Kidney epithelial cell (primary cell): ENCODE measurements around the gene ZMIZ1. TPM values are rescaled to one million over a fixed set of nuclear protein-coding genes. Genes with fewer than 3 reads are reported as not detected.

Experiments
- DNase-seq: peaks from one replicate; pipeline ENCODE4 v3.0.0-alpha.2; 2010; ENCODE audit warnings: low read depth
- H3K27me3 ChIP-seq: 2 replicates; pipeline ENCODE4 v1.6.0; 2011; ENCODE audit warnings: low read length; ENCODE audit not compliant: control insufficient read depth, insufficient read depth
- H3K36me3 ChIP-seq: 2 replicates; pipeline ENCODE4 v1.5.1; 2011; ENCODE audit warnings: low read length; ENCODE audit not compliant: control insufficient read depth, insufficient read depth
- H3K4me3 ChIP-seq: 2 replicates; pipeline ENCODE4 v1.5.1; 2011; ENCODE audit warnings: low read depth, mild to moderate bottlenecking, control low read depth, low read length
- total RNA-seq: library from RNA; depleted of rRNA; stranded (reverse); fragments of >200 nt; gene quantifications from 2 replicates; pipeline ENCODE4 v1.2.3, GENCODE V29; 2015
- TF ChIP-seq, protein P1 (sequence below): IDR thresholded peaks from 2 replicates; pipeline ENCODE4 v1.5.1; 2011; ENCODE audit warnings: mild to moderate bottlenecking, moderate library complexity, low read length, control low read depth, inconsistent platforms; ENCODE audit not compliant: insufficient read depth, poor library complexity, severe bottlenecking

The ZMIZ1 gene
- total RNA-seq, 1 donor from 2014 or later = 57.5 TPM

DNA sequence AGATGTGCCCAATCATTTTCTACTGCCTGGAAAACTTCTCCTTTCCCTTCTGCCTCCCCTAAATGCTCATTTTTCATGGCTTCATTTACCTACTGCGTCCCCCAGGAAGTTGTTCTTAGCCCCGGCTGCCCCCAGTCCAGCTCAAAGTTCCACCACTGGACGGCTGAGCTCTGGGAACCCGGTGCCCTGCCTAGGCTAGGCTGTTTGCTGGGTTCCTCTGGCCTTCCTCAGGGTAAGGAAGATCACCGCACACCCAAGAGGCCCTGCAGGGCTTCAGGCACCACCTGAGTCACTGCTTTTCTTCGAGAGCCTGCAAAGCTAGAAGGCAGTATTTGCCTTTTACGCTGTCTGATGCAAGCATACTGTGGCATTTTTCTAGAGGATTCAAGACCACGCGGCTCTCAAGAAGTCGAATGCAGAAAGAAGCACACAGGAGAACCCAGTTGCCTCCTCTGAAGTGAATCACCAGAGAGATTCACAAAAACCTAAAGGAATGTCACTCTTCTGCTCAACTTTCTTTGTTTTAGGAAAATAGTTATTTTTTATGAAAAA is 46.7 kb upstream of the ZMIZ1 start:
- Histone ChIP-seq H3K27me3 (peaks cover 3% of the 10 kb centered on the region), H3K36me3 (no peaks in the 10 kb centered on the region), H3K4me3 (no peak overlapping the region)
- DNase-seq = no peak
- TF ChIP-seq, protein P1, sequence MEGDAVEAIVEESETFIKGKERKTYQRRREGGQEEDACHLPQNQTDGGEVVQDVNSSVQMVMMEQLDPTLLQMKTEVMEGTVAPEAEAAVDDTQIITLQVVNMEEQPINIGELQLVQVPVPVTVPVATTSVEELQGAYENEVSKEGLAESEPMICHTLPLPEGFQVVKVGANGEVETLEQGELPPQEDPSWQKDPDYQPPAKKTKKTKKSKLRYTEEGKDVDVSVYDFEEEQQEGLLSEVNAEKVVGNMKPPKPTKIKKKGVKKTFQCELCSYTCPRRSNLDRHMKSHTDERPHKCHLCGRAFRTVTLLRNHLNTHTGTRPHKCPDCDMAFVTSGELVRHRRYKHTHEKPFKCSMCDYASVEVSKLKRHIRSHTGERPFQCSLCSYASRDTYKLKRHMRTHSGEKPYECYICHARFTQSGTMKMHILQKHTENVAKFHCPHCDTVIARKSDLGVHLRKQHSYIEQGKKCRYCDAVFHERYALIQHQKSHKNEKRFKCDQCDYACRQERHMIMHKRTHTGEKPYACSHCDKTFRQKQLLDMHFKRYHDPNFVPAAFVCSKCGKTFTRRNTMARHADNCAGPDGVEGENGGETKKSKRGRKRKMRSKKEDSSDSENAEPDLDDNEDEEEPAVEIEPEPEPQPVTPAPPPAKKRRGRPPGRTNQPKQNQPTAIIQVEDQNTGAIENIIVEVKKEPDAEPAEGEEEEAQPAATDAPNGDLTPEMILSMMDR = no peak

GRCh38 chr10:79022565-79023230 is 46.1 kb upstream of the ZMIZ1 start:
- peaks cover 3% of the 10 kb centered on the region for H3K27me3 ChIP-seq
- no peak for DNase-seq
- TF ChIP-seq, protein P1 = no peak
- no peak overlapping the region for H3K4me3 ChIP-seq
- no peaks in the 10 kb centered on the region for H3K36me3 ChIP-seq

DNA sequence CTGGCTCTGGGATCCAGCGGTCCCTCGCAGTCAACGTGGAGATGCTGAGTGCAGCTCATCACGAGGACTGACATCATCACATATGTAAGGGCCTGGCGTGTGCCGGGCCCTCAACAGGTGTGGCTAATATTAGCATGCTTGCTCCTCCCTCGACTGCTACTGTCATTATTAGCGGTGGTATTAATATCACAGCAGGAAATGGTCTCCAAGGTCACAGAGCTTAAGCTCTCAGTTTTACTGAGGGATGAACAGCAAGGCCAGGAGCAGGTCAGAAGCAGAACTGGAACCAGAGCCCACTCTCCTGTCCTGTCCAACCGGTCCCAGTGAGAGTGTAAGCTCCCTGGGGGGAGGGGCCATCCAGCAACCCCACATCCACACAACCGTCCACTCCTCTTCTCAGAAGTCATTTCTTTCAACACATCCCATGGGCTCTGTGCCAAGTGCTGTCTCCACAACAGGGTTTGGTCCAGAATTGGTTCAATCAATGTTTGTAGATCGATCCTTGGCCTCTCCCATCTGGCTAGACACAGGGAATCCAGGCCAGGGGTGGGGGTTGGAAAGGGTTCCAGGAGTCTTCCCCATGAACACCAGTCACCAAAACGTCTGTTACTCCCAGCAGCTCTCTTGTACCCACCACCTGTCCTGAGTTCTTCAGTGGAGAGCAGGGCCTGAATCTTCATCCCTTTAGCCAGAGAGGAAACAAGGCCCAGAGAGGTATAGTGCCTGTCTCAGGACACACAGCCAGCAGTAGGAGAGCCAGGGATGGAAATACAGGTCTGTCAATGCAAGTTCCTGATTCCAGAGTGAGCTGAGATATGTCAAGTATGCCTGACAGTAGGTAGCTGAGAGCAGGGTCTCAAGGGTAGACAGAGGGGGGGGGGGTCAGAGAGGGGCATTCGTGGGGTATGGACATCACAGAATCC is 45.3 kb upstream of the ZMIZ1 start:
- peaks cover 3% of the 10 kb centered on the region for H3K27me3 ChIP-seq
- TF ChIP-seq, protein P1 = no peak
- DNase-seq = no peak
- H3K4me3 ChIP-seq = no peak overlapping the region
- no peaks in the 10 kb centered on the region for H3K36me3 ChIP-seq

DNA sequence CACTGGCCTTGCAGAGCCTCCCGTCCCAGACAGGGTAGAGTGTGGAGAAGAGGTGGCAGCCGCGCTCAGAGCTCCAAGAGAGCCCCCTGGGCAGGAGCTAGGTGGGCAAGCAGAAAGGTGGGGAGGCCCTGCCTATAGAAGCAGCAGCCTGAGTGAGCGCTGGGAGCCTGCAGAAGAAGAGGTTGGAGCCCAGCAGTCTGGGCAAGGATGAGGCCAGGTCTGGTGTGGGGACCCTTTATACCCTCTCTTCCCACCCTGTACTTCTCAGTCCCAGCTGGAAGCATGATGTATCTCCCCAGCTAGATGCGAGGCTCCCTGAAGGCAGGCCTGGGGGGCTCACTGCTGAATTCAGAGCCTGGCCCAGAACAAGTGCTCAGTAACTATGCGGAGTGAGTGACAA is 44.5 kb upstream of the ZMIZ1 start:
- DNase-seq = no peak
- TF ChIP-seq, protein P1 = no peak
- Histone ChIP-seq H3K4me3 (no peak overlapping the region), H3K36me3 (no peaks in the 10 kb centered on the region), H3K27me3 (peaks cover 3% of the 10 kb centered on the region)

DNA sequence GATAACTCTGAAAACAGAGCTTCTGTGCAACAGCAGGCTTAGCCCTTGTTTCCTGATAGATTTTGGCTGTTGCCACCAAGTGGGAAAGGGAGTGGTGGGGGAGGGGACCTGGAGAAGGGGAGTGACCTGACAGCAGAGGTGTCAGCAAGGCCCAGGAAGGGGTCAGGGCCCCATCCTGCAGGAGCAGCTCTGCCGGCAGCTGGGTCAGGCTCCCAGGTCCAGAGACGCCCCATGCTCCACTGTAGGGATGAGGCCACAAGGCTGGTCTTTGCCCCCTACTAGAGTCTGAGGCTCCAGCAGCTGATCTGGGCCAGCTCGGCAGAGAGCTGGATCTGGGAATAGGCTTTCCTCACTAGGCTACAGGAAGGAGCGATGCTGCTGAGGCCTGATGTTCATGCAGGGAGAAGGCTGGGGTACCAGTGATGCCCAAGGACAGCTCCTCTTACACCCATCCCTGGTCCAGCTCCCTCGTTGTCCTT is 44.0 kb upstream of the ZMIZ1 start:
- peaks cover 4% of the 10 kb centered on the region for H3K27me3 ChIP-seq
- TF ChIP-seq, protein P1 = no peak
- H3K4me3 ChIP-seq = no peak overlapping the region
- no peak for DNase-seq
- H3K36me3 ChIP-seq = no peaks in the 10 kb centered on the region
